HepG2 (cell line): ENCODE data around the gene ZNF79. TPM values are rescaled to one million over a fixed set of nuclear protein-coding genes. Genes with fewer than 3 reads are reported as not detected.

Experiments
- ATAC-seq: fragments of 200-7000 bp; cut with Tn5 transposase; 3 replicates; pipeline ENCODE4 v1.9.1; 2020; ENCODE audit warnings: mild to moderate bottlenecking, moderate library complexity
- BruUV-seq: library from RNA; stranded (reverse); fragments of 400-500 nt; replicated peaks from 2 replicates; lab custom pipeline; 2021; lab: Mats Ljungman, UMichigan
- CTCF ChIA-PET: fragments of 300-600 bp; formaldehyde crosslinking; extraction: SDS; loops from one replicate; lab custom pipeline; 2021; ENCODE audit warnings: low total read pairs, inconsistent platforms, low intra/inter-chr PET ratio; lab: Yijun Ruan, JAX
- POLR2A ChIA-PET: fragments of 350-600 bp; sonication (Branson Sonifier 250); formaldehyde crosslinking; loops from one replicate; lab custom pipeline; 2020; ENCODE audit warnings: antibody characterized with exemption, inconsistent platforms; lab: Yijun Ruan, JAX
- DNase-seq: peaks from one replicate; pipeline ENCODE4 v3.0.0-alpha.2; 2015; ENCODE audit warnings: low spot score
- FAIRE-seq: peaks from 3 replicates; lab custom pipeline; 2011; peaks lifted over from hg19 to GRCh38; lab: Jason Lieb, UNC
- H2AFZ ChIP-seq: one replicate; pipeline ENCODE4 v1.6.1; 2011; ENCODE audit warnings: low read length, inconsistent platforms
- H3K27ac ChIP-seq: fragments of 300-600 bp; 3 replicates; pipeline ENCODE4 v1.8.0; 2011; ENCODE audit warnings: mixed run types, mild to moderate bottlenecking, mixed read lengths, low read length, inconsistent platforms; ENCODE audit not compliant: insufficient read depth; ENCODE audit errors: extremely low read length
- H3K27me3 ChIP-seq, 2 experiments: fragments of 200-600 bp in 1 of 2; 2 replicates in 1 of 2; 3 replicates in 1 of 2; pipeline versions ENCODE4 v1.6.0 to v1.8.0; 2011; ENCODE audit warnings: low read length in 2 of 2, mild to moderate bottlenecking in 2 of 2, moderate library complexity in 2 of 2, inconsistent platforms in 1 of 2; ENCODE audit not compliant: insufficient read depth in 2 of 2, control insufficient read depth in 1 of 2
- H3K36me3 ChIP-seq, 2 experiments: fragments of 200-600 bp in 1 of 2; replicated peaks in 1 of 2; 2 replicates in 1 of 2; 3 replicates in 1 of 2; pipeline versions ENCODE4 v1.5.1 to v1.8.0; 2011; ENCODE audit warnings: low read length in 2 of 2, inconsistent platforms in 1 of 2; ENCODE audit not compliant: insufficient read depth in 2 of 2, control insufficient read depth in 1 of 2
- H3K4me1 ChIP-seq: 2 replicates; pipeline ENCODE4 v1.5.1; 2012; ENCODE audit warnings: low read length, inconsistent platforms; ENCODE audit not compliant: insufficient read depth
- H3K4me2 ChIP-seq: 2 replicates; pipeline ENCODE4 v1.6.0; 2011; ENCODE audit warnings: low read depth, low read length, inconsistent platforms
- H3K4me3 ChIP-seq, 3 experiments: fragments of 200-600 bp in 1 of 3; sonication (generic), shearing (Covaris generic) in 1 of 3; replicated peaks in 1 of 3; 2 replicates each; pipeline ENCODE4 v1.5.1; 2011 to 2016; ENCODE audit warnings: low read length in 3 of 3, inconsistent platforms in 2 of 3, low read depth in 2 of 3, mild to moderate bottlenecking in 2 of 3, control low read depth in 1 of 3, mixed read lengths in 1 of 3; ENCODE audit not compliant: insufficient read depth in 1 of 3
- H3K79me2 ChIP-seq: one replicate; pipeline ENCODE4 v1.6.1; 2011; ENCODE audit warnings: low read length, inconsistent platforms; ENCODE audit not compliant: insufficient read depth
- H3K9ac ChIP-seq: 2 replicates; pipeline ENCODE4 v1.6.0; 2011; ENCODE audit warnings: mild to moderate bottlenecking, low read depth, low read length, inconsistent platforms; ENCODE audit not compliant: insufficient read depth
- H3K9me3 ChIP-seq: 2 replicates; pipeline ENCODE4 v1.5.1; 2012; ENCODE audit warnings: mild to moderate bottlenecking, low read length
- H4K20me1 ChIP-seq: 2 replicates; pipeline ENCODE4 v1.6.0; 2011; ENCODE audit warnings: inconsistent platforms, mild to moderate bottlenecking, low read length, moderate library complexity; ENCODE audit not compliant: insufficient read depth
- ATM ChIP-seq: fragments of 450-650 bp; IDR thresholded peaks from 2 replicates; pipeline ENCODE4 v1.7.1; 2017; ENCODE audit warnings: mild to moderate bottlenecking, borderline replicate concordance
- DPF2 ChIP-seq: sonication (generic); formaldehyde crosslinking; IDR thresholded peaks from 2 replicates; pipeline ENCODE4 v1.4.0; 2020; ENCODE audit warnings: mild to moderate bottlenecking, low read depth, missing genetic modification reagents, borderline replicate concordance
- KDM4B ChIP-seq: sonication (generic); formaldehyde crosslinking; IDR thresholded peaks from 2 replicates; pipeline ENCODE4 v1.4.0; 2020; ENCODE audit warnings: missing genetic modification reagents
- MEIS1 ChIP-seq: sonication (generic); formaldehyde crosslinking; IDR thresholded peaks from 2 replicates; pipeline ENCODE4 v1.9.0; 2021; ENCODE audit warnings: mild to moderate bottlenecking, missing genetic modification reagents, moderate library complexity, borderline replicate concordance
- NFE2L1 ChIP-seq: sonication (generic); formaldehyde crosslinking; IDR thresholded peaks from 2 replicates; pipeline ENCODE4 v1.4.0; 2020; ENCODE audit warnings: missing genetic modification reagents, mild to moderate bottlenecking, borderline replicate concordance
- ZNF432 ChIP-seq: sonication (generic); formaldehyde crosslinking; IDR thresholded peaks from 2 replicates; pipeline ENCODE4 v1.5.0; 2020; ENCODE audit warnings: missing genetic modification reagents, mild to moderate bottlenecking, borderline replicate concordance
- ZNF496 ChIP-seq: sonication (generic); formaldehyde crosslinking; IDR thresholded peaks from 2 replicates; pipeline ENCODE4 v1.8.1; 2023; ENCODE audit warnings: mild to moderate bottlenecking, moderate library complexity, missing genetic modification reagents; ENCODE audit not compliant: insufficient replicate concordance
- ZNF503 ChIP-seq: sonication (generic); formaldehyde crosslinking; IDR thresholded peaks from 2 replicates; pipeline ENCODE4 v1.4.0; 2020; ENCODE audit warnings: missing genetic modification reagents
- WGBS: methylation state at CpG from one replicate; pipeline ENCODE4 v1.1.6; 2017; ENCODE audit warnings: low lambda C conversion rate; 5-methylcytosine and 5-hydroxymethylcytosine counted together
- in situ Hi-C: cut with HindIII; loops from 2 replicates; pipeline ENCODE4 v1.10.0; 2017; ENCODE audit warnings: low pct_unique_long_range_greater_than_20kb; ENCODE audit not compliant: extremely low pct_ligation_motif_present
- intact Hi-C: fragments of 100-400 bp; cut with micrococcal nuclease; formaldehyde crosslinking; loops from one replicate; pipeline ENCODE4 v1.10.0; 2022; ENCODE audit not compliant: unreplicated experiment
- polyA plus RNA-seq, 8 experiments: library from polyadenylated mRNA; depleted of rRNA in 3 of 8; stranded (reverse) in 7 of 8; unstranded in 1 of 8; fragments of >200 nt; fragmentation: Illumina TruSeq in 4 of 8; extraction: Trizol in 4 of 8; gene quantifications; 2 replicates each; pipeline versions ENCODE4 v1.2.1 to v1.2.3, GENCODE V29; 2011 to 2016; ENCODE audit warnings: low read depth in 4 of 8, missing spikeins in 1 of 8, mixed read lengths in 1 of 8; ENCODE audit not compliant: insufficient read depth in 1 of 8
- total RNA-seq, 5 experiments: library from RNA; depleted of rRNA; stranded (reverse); fragments of >200 nt; fragmentation: Illumina TruSeq; extraction: Trizol; gene quantifications; 2 replicates each; pipeline ENCODE4 v1.2.3, GENCODE V29; 2016; ENCODE audit warnings: low read depth in 1 of 5
- TF ChIP-seq, protein P1 (sequence below): sonication (generic); formaldehyde crosslinking; IDR thresholded peaks from 2 replicates; pipeline ENCODE4 v1.8.1; 2022; ENCODE audit warnings: low read depth, mild to moderate bottlenecking, missing genetic modification reagents
- TF ChIP-seq, protein P2 (sequence below), 2 experiments: IDR thresholded peaks; 2 replicates each; pipeline ENCODE4 v1.6.1; 2011 to 2012; ENCODE audit warnings: low read length in 2 of 2, borderline replicate concordance in 1 of 2, low read depth in 1 of 2, mild to moderate bottlenecking in 1 of 2, moderate library complexity in 1 of 2

Gene ZNF79
- total and polyA plus RNA-seq, 2 of the 13 experiments (the other 11 are each of a cell fraction or from before 2014, with no cell fraction given): 3.7 to 8.1 TPM

DNA sequence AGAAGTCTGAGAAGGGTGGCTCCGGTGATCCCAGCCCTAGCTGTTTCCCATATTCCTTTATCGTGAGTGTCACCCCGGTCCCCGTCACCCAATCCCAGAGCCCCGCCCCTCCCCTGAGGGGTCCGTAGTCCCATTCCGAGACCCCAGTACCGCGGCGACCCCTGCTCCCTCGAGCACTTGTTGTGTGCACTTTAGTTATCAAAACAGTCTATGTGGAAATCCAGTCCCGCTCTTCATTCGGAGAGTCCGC, 27.4 kb downstream of the ZNF79 start (continued):
- peak; percentile 3; the same call in 1 of the 2 replicates for TF ChIP-seq MEIS1 (CRISPR knock-in tag)
- TF ChIP-seq, all 625 proteins: peak for 25

GRCh38 chr9:127451858-127452656, 27.9 kb downstream of the ZNF79 start:
- peak overlapping the region; percentile 98 for H3K9ac ChIP-seq
- H3K4me1 ChIP-seq: peaks cover 36% of the 10 kb centered on the region
- ChIA-PET CTCF (no interaction called here), POLR2A (interaction anchor here (0.7 to 3.8 kb wide), 17 partner anchors 8 to 283 kb away, joined by 3 to 39 read pairs (median 4); partner anchors contain the start of genes SLC2A8, TOR2A and ZNF79)
- peak overlapping the region; percentile 64 for H2AFZ ChIP-seq
- in situ Hi-C loops (no loop called here), intact Hi-C loops (loop anchor here (5.0 kb wide), 1 partner anchor 60 kb away; no protein-coding TSS in a partner anchor)
- no peak for DNase-seq
- peak overlapping the region; percentile 83 for H3K27ac ChIP-seq
- peak; percentile 21 for ATAC-seq
- 12% methylated on average over 26 of the region's 29 CpGs for WGBS
- H3K36me3 ChIP-seq: peaks cover 7 to 46% of the 10 kb centered on the region in 2 experiments
- H4K20me1 ChIP-seq: peaks cover 37% of the 10 kb centered on the region
- peak overlapping the region; percentile 75 for H3K4me2 ChIP-seq
- FAIRE-seq: no peak
- H3K27me3 ChIP-seq: no peaks in the 10 kb centered on the region; a peak in 1 of 5 replicates
- H3K4me3 ChIP-seq: peak overlapping the region; percentile 85 to 97 (median 93)
- peaks cover 35% of the 10 kb centered on the region for H3K79me2 ChIP-seq
- no TSS peak for BruUV-seq
- H3K9me3 ChIP-seq: no peaks in the 10 kb centered on the region
- TF ChIP-seq ZNF503: no peak
- no peak; the same call in 1 of the 2 replicates for TF ChIP-seq ZNF432 (CRISPR knock-in tag)
- TF ChIP-seq ATM: no peak
- TF ChIP-seq, protein P1, sequence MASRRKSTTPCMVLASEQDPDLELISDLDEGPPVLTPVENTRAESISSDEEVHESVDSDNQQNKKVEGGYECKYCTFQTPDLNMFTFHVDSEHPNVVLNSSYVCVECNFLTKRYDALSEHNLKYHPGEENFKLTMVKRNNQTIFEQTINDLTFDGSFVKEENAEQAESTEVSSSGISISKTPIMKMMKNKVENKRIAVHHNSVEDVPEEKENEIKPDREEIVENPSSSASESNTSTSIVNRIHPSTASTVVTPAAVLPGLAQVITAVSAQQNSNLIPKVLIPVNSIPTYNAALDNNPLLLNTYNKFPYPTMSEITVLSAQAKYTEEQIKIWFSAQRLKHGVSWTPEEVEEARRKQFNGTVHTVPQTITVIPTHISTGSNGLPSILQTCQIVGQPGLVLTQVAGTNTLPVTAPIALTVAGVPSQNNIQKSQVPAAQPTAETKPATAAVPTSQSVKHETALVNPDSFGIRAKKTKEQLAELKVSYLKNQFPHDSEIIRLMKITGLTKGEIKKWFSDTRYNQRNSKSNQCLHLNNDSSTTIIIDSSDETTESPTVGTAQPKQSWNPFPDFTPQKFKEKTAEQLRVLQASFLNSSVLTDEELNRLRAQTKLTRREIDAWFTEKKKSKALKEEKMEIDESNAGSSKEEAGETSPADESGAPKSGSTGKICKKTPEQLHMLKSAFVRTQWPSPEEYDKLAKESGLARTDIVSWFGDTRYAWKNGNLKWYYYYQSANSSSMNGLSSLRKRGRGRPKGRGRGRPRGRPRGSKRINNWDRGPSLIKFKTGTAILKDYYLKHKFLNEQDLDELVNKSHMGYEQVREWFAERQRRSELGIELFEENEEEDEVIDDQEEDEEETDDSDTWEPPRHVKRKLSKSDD (CRISPR knock-in tag): 0 out of 2 replicates have a peak, but pooled peaks have one; percentile 35
- TF ChIP-seq, protein P2, sequence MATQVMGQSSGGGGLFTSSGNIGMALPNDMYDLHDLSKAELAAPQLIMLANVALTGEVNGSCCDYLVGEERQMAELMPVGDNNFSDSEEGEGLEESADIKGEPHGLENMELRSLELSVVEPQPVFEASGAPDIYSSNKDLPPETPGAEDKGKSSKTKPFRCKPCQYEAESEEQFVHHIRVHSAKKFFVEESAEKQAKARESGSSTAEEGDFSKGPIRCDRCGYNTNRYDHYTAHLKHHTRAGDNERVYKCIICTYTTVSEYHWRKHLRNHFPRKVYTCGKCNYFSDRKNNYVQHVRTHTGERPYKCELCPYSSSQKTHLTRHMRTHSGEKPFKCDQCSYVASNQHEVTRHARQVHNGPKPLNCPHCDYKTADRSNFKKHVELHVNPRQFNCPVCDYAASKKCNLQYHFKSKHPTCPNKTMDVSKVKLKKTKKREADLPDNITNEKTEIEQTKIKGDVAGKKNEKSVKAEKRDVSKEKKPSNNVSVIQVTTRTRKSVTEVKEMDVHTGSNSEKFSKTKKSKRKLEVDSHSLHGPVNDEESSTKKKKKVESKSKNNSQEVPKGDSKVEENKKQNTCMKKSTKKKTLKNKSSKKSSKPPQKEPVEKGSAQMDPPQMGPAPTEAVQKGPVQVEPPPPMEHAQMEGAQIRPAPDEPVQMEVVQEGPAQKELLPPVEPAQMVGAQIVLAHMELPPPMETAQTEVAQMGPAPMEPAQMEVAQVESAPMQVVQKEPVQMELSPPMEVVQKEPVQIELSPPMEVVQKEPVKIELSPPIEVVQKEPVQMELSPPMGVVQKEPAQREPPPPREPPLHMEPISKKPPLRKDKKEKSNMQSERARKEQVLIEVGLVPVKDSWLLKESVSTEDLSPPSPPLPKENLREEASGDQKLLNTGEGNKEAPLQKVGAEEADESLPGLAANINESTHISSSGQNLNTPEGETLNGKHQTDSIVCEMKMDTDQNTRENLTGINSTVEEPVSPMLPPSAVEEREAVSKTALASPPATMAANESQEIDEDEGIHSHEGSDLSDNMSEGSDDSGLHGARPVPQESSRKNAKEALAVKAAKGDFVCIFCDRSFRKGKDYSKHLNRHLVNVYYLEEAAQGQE (IDR thresholded peaks at IDR 0.05; ENCODE audit: borderline replicate concordance in 1 of 2, low read depth in 1 of 2, low read length in 2 of 2): no peak
- TF ChIP-seq DPF2 (CRISPR knock-in tag): no peak
- TF ChIP-seq KDM4B (CRISPR knock-in tag): no peak
- TF ChIP-seq MEIS1 (CRISPR knock-in tag): no peak
- no peak for TF ChIP-seq NFE2L1 (CRISPR knock-in tag)
- no peak for TF ChIP-seq ZNF496
